Measurements from ENCODE around the gene TRIML2.
"Not testable (repeated sequence)": the region's sequence is repeated elsewhere in the genome, so short reads cannot be mapped to it uniquely, and the experiment has no call there.

The TRIML2 gene

DNA sequence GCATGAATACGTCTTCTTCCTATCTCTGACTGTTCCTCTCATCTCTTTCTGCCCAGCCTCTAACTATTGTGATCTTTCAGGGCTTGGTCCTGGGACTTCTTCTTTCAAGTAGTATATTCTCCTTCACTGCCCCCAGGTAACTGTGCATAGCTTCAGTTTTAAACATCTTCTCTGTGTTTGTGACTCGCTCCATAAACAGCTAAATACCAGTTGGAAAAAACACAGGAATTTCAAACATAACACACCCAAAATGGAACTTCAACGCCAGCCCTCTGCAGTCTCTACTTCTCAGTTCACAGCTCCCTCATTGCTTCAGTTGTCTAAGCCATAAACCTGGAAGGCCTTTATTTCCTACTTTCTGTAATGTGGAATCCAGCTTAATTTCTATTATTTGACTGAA is 16.6 kb downstream of the TRIML2 start:
- Histone ChIP-seq H3K36me3 (ENCODE audit: control insufficient read depth in 1 of 2, insufficient read depth in 2 of 2, low read length in 2 of 2) (no peaks in the 10 kb centered on the region), H3K27ac (ENCODE audit: low read length) (no peak overlapping the region), H3K4me3 (ENCODE audit: low read depth in 1 of 2, low read length in 2 of 2) (no peak overlapping the region), H3K9me3 (ENCODE audit: control insufficient read depth in 1 of 2, low read length in 2 of 2) (no peaks in the 10 kb centered on the region), H3K27me3 (ENCODE audit: low read depth, low read length) (no peaks in the 10 kb centered on the region), H3K4me1 (ENCODE audit: control insufficient read depth in 1 of 2, insufficient read depth in 2 of 2, low read length in 2 of 2) (no peaks in the 10 kb centered on the region)

DNA sequence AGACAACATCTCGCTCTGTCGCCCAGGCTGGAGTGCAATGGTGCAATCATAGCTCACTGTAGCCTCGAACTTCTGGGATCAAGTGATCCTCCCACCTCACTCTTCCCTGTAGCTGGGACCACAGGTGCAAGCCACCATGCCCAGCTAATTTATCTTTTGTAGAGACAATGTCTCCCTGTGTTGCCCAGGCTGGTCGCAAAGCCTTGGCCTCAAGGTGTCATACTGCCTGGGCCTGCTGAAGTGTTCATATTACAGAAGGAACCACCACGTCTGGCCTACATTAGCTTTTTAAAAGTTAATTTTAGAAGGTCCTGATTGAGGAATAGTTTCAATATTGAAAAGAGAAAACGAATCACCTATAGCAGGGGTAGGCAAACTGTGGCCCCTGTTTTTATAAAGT is 22.5 kb downstream of the TRIML2 start:
- Histone ChIP-seq H3K27ac (ENCODE audit: low read length) (no peak overlapping the region), H3K9me3 (ENCODE audit: control insufficient read depth in 1 of 2, low read length in 2 of 2) (no peaks in the 10 kb centered on the region), H3K36me3 (ENCODE audit: control insufficient read depth in 1 of 2, insufficient read depth in 2 of 2, low read length in 2 of 2) (no peaks in the 10 kb centered on the region), H3K4me3 (ENCODE audit: low read depth in 1 of 2, low read length in 2 of 2) (no peak overlapping the region), H3K27me3 (ENCODE audit: low read depth, low read length) (no peaks in the 10 kb centered on the region), H3K4me1 (ENCODE audit: control insufficient read depth in 1 of 2, insufficient read depth in 2 of 2, low read length in 2 of 2) (no peaks in the 10 kb centered on the region)

DNA sequence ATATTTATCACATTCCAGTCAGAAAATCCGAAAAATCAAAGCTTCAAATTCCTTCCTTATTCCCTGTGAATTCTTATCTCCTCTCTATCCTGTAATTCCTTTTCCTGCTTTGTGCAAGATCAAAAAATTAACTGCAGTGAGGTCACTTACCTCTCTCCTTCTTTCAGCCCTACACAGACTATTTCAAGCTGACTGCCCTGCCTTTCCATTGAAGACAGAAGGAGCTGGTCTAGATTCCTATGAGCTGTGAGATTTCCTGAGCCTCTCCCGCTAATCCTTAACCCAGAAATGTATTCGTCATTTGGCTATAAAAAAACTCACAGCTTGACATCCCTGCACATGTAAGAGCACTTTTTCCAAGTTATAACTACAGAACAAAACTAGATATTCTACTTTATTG is 26.6 kb downstream of the TRIML2 start:
- no peaks in the 10 kb centered on the region for H3K27me3 ChIP-seq (ENCODE audit: low read depth, low read length)
- H3K27ac ChIP-seq (ENCODE audit: low read length): no peak overlapping the region
- H3K36me3 ChIP-seq (ENCODE audit: control insufficient read depth in 1 of 2, insufficient read depth in 2 of 2, low read length in 2 of 2): no peaks in the 10 kb centered on the region
- no peaks in the 10 kb centered on the region for H3K4me1 ChIP-seq (ENCODE audit: control insufficient read depth in 1 of 2, insufficient read depth in 2 of 2, low read length in 2 of 2)
- no peak overlapping the region for H3K4me3 ChIP-seq (ENCODE audit: low read depth in 1 of 2, low read length in 2 of 2)
- no peaks in the 10 kb centered on the region for H3K9me3 ChIP-seq (ENCODE audit: control insufficient read depth in 1 of 2, low read length in 2 of 2)

DNA sequence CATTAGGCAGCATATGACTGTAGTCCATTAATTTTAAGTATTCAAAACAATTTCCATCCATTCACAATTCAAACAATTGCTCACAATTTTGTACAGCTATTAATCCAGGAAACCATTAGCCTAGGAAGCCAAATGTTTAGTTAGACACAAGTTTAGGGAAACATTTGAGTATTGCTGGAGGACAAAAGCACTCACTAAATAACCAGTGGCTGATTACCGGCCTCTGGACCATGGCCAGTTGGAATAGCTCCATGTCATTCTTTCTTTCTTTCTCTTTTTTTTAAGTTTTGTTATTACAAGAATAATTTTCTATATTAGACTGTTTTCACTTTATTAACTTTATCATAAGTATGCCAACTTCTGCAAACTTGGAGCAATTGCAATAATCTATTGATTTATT is 31.3 kb downstream of the TRIML2 start:
- H3K4me1 ChIP-seq (ENCODE audit: control insufficient read depth in 1 of 2, insufficient read depth in 2 of 2, low read length in 2 of 2): no peaks in the 10 kb centered on the region
- no peak overlapping the region for H3K27ac ChIP-seq (ENCODE audit: low read length)
- no peak overlapping the region for H3K4me3 ChIP-seq (ENCODE audit: low read depth in 1 of 2, low read length in 2 of 2)
- no peaks in the 10 kb centered on the region for H3K9me3 ChIP-seq (ENCODE audit: control insufficient read depth in 1 of 2, low read length in 2 of 2)
- H3K27me3 ChIP-seq (ENCODE audit: low read depth, low read length): no peaks in the 10 kb centered on the region
- H3K36me3 ChIP-seq (ENCODE audit: control insufficient read depth in 1 of 2, insufficient read depth in 2 of 2, low read length in 2 of 2): no peaks in the 10 kb centered on the region

DNA sequence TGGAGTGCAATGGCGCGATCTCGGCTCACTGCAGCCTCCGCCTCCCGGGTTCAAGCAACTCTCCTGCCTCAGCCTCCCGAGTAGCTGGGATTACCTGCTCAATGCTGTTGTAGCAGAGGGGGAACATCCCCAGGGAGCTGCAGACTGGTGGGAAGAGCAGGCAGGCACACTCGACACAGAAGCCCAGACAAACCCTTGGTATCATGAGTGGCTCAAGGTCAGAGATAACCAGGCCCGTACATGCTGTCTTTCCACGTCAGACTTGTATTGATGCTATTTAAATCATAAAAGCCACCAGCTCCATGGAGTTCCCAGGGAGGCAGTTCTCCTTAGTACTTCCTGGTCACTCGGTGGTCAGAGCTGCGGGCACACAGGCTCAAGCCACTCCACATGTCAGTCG is 33.2 kb downstream of the TRIML2 start:
- Histone ChIP-seq H3K9me3 (ENCODE audit: control insufficient read depth in 1 of 2, low read length in 2 of 2) (no peaks in the 10 kb centered on the region), H3K4me3 (ENCODE audit: low read depth in 1 of 2, low read length in 2 of 2) (no peak overlapping the region), H3K36me3 (ENCODE audit: control insufficient read depth in 1 of 2, insufficient read depth in 2 of 2, low read length in 2 of 2) (no peaks in the 10 kb centered on the region), H3K4me1 (ENCODE audit: control insufficient read depth in 1 of 2, insufficient read depth in 2 of 2, low read length in 2 of 2) (no peaks in the 10 kb centered on the region), H3K27ac (ENCODE audit: low read length) (no peak overlapping the region), H3K27me3 (ENCODE audit: low read depth, low read length) (no peaks in the 10 kb centered on the region)

DNA sequence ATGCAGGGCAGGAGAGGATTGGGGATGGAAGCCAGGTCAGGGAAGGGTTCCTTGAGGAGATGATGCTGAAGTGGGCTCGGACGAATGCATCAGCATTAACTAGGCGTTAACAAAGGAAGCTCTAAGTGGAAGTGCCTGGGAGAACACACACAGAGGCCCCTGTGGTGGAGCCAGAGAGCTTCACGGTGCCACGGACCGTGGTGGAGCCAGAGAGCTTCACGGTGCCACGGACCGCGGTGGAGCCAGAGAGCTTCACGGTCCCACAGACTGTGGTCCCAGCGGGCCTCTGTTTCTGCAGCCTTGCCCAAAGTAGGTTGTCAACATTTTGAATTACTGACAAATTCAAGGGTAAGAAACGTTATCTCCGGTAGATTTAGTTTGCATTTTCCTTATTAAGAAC is 48.3 kb downstream of the TRIML2 start:
- H3K27ac ChIP-seq (ENCODE audit: low read length): no peak overlapping the region
- no peaks in the 10 kb centered on the region for H3K4me1 ChIP-seq (ENCODE audit: control insufficient read depth in 1 of 2, insufficient read depth in 2 of 2, low read length in 2 of 2)
- no peak overlapping the region for H3K4me3 ChIP-seq (ENCODE audit: low read depth in 1 of 2, low read length in 2 of 2)
- H3K27me3 ChIP-seq (ENCODE audit: low read depth, low read length): no peaks in the 10 kb centered on the region
- no peaks in the 10 kb centered on the region for H3K36me3 ChIP-seq (ENCODE audit: control insufficient read depth in 1 of 2, insufficient read depth in 2 of 2, low read length in 2 of 2)
- no peaks in the 10 kb centered on the region for H3K9me3 ChIP-seq (ENCODE audit: control insufficient read depth in 1 of 2, low read length in 2 of 2)

DNA sequence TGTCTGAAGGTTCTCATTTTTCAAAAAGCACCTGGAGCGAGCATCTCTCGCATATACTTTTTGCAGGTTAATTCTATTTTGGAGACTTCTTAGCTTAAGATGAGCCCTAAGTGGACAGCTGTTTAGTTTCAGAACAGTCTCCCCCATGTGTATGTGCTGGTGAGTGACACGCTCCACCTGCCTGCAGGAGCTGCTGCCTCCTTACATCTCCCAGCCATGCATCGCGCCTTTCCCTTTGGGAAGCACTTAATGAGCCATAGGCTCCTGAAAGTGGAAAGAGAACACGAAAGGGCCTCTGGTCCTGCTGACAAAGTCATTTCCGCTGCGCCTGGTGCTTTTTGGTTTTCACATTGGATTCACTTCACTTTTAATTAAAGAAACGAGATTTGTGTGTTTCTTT is 56.1 kb downstream of the TRIML2 start:
- H3K36me3 ChIP-seq (ENCODE audit: control insufficient read depth in 1 of 2, insufficient read depth in 2 of 2, low read length in 2 of 2): no peaks in the 10 kb centered on the region
- H3K9me3 ChIP-seq (ENCODE audit: control insufficient read depth in 1 of 2, low read length in 2 of 2): no peaks in the 10 kb centered on the region
- H3K4me1 ChIP-seq (ENCODE audit: control insufficient read depth in 1 of 2, insufficient read depth in 2 of 2, low read length in 2 of 2): no peaks in the 10 kb centered on the region
- H3K4me3 ChIP-seq (ENCODE audit: low read depth in 1 of 2, low read length in 2 of 2): no peak overlapping the region
- no peaks in the 10 kb centered on the region for H3K27me3 ChIP-seq (ENCODE audit: low read depth, low read length)
- no peak overlapping the region for H3K27ac ChIP-seq (ENCODE audit: low read length)

DNA sequence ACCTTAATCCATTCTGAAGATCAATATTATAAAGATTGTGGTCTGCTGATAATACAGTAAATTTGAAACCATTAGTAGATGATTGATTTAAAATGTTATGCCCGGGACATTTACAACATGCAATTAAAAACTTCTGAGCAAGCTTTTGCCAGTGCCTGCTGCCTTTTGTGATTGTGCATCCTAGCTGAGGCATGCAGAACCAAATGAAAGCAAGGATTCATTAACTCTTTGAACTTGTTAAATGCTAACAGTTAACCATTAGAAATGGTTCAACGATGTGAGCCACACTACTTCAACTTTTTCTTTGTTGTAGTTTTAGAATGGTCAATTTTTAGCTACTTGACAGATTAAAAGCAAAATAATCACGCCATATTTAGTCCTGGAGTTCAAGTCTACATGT is 62.7 kb downstream of the TRIML2 start:
- no peaks in the 10 kb centered on the region for H3K36me3 ChIP-seq (ENCODE audit: control insufficient read depth in 1 of 2, insufficient read depth in 2 of 2, low read length in 2 of 2)
- no peaks in the 10 kb centered on the region for H3K4me1 ChIP-seq (ENCODE audit: control insufficient read depth in 1 of 2, insufficient read depth in 2 of 2, low read length in 2 of 2)
- H3K27me3 ChIP-seq (ENCODE audit: low read depth, low read length): no peaks in the 10 kb centered on the region
- no peak overlapping the region for H3K4me3 ChIP-seq (ENCODE audit: low read depth in 1 of 2, low read length in 2 of 2)
- no peaks in the 10 kb centered on the region for H3K9me3 ChIP-seq (ENCODE audit: control insufficient read depth in 1 of 2, low read length in 2 of 2)
- no peak overlapping the region for H3K27ac ChIP-seq (ENCODE audit: low read length)

DNA sequence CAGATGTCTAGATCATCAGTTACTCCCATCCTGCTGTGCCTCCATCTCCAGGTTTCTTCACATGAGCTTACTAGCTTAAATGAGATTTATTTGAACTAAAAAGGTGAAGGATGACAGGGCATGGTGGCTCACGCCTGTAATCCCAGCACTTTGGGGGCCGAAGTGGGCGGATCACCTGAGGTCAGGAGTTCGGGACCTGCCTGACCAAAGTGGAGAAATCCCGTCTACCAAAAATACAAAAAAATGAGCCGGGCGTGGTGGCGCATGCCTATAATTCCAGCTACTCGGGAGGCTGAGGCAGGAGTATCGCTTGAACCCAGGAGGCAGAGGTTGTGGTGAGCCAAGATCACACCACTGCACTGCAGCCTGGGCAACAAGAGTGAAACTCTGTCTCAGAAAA is 63.9 kb downstream of the TRIML2 start:
- not testable (repeated sequence) for H3K4me3 ChIP-seq (ENCODE audit: low read depth in 1 of 2, low read length in 2 of 2); H3K27me3 ChIP-seq (ENCODE audit: low read depth, low read length); H3K4me1 ChIP-seq (ENCODE audit: control insufficient read depth in 1 of 2, insufficient read depth in 2 of 2, low read length in 2 of 2); H3K36me3 ChIP-seq (ENCODE audit: control insufficient read depth in 1 of 2, insufficient read depth in 2 of 2, low read length in 2 of 2); H3K9me3 ChIP-seq (ENCODE audit: control insufficient read depth in 1 of 2, low read length in 2 of 2); H3K27ac ChIP-seq (ENCODE audit: low read length)

DNA sequence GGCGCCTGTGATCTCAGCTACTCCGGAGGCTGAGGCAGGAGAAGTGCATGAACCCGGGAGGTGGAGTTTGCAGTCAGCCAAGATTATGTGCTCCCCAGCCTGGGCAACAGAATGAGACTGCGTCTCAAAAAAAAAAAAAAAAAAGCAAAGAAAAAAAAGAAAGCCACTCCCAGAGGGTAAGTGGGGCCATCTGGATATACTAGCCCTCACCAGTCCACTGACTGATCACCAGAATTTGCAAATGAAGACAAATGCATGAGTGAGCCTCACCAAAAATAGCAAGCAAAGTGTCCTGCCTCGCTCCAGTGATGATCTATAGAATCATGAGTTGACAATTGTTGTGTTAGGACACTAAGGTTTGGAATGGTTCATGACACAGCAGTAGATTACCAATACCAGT is 66.2 kb downstream of the TRIML2 start:
- H3K27ac ChIP-seq (ENCODE audit: low read length): no peak overlapping the region
- H3K4me3 ChIP-seq (ENCODE audit: low read depth in 1 of 2, low read length in 2 of 2): no peak overlapping the region
- H3K27me3 ChIP-seq (ENCODE audit: low read depth, low read length): no peaks in the 10 kb centered on the region
- no peaks in the 10 kb centered on the region for H3K9me3 ChIP-seq (ENCODE audit: control insufficient read depth in 1 of 2, low read length in 2 of 2)
- no peaks in the 10 kb centered on the region for H3K4me1 ChIP-seq (ENCODE audit: control insufficient read depth in 1 of 2, insufficient read depth in 2 of 2, low read length in 2 of 2)
- H3K36me3 ChIP-seq (ENCODE audit: control insufficient read depth in 1 of 2, insufficient read depth in 2 of 2, low read length in 2 of 2): no peaks in the 10 kb centered on the region

DNA sequence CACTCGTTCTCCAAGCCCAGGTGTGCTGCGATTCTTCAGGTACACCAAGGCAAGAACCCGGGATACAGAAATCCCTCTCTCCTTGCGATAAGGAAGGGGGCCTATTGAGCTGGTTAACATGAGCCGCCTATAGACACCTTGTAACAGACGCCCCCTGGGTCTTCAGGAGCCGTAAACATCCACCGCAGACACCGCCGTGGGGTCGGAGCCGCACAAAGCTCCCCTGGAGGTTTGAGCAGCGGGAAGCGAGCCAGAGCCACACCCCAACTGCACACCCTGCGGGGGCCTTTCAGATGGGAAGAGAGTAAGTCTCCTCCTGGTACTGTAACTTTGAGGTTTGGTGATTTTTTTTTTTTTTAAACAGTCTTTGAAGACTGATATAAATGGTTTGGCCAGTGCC is 67.2 kb downstream of the TRIML2 start:
- Histone ChIP-seq H3K4me1 (ENCODE audit: control insufficient read depth in 1 of 2, insufficient read depth in 2 of 2, low read length in 2 of 2) (no peaks in the 10 kb centered on the region), H3K4me3 (ENCODE audit: low read depth in 1 of 2, low read length in 2 of 2) (no peak overlapping the region), H3K27me3 (ENCODE audit: low read depth, low read length) (no peaks in the 10 kb centered on the region), H3K27ac (ENCODE audit: low read length) (no peak overlapping the region), H3K9me3 (ENCODE audit: control insufficient read depth in 1 of 2, low read length in 2 of 2) (no peaks in the 10 kb centered on the region), H3K36me3 (ENCODE audit: control insufficient read depth in 1 of 2, insufficient read depth in 2 of 2, low read length in 2 of 2) (no peaks in the 10 kb centered on the region)

DNA sequence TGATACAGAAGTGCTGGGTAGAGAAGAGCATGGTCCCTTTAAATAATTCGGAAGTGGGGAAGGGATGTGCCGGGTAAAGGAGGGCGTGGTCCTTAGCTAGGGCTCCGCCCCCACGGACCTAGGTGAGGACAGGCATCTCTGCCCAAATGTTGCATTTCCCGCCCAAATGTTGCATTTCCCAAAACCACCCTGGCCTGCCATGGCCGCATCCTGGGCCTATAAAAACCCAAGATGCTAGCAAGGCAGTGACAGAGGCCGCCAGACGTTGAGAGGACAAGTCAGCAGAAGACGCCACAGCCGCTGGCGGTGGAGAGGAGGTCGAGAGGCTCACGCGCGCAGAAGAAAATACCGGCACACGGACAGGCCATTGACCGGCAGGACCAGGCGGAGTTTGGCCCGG is 67.7 kb downstream of the TRIML2 start:
- H3K9me3 ChIP-seq (ENCODE audit: control insufficient read depth in 1 of 2, low read length in 2 of 2): no peaks in the 10 kb centered on the region
- no peaks in the 10 kb centered on the region for H3K27me3 ChIP-seq (ENCODE audit: low read depth, low read length)
- H3K27ac ChIP-seq (ENCODE audit: low read length): no peak overlapping the region
- no peaks in the 10 kb centered on the region for H3K4me1 ChIP-seq (ENCODE audit: control insufficient read depth in 1 of 2, insufficient read depth in 2 of 2, low read length in 2 of 2)
- no peak overlapping the region for H3K4me3 ChIP-seq (ENCODE audit: low read depth in 1 of 2, low read length in 2 of 2)
- no peaks in the 10 kb centered on the region for H3K36me3 ChIP-seq (ENCODE audit: control insufficient read depth in 1 of 2, insufficient read depth in 2 of 2, low read length in 2 of 2)

Measured in muscle layer of duodenum (tissue), 2 donors.